NCI-H1436 (cell line): ENCODE data around the gene ACTR5.
"Not testable (repeated sequence)": the region's sequence is repeated elsewhere in the genome, so short reads cannot be mapped to it uniquely, and the experiment has no call there.

Source experiments
- DNase-seq: peaks from one replicate; lab custom pipeline; 2025; lab: John Stamatoyannopoulos, UW

The ACTR5 gene

GRCh38 chr20:38804682-38805501 is 56.6 kb downstream of the ACTR5 start:
- no peak for DNase-seq

GRCh38 chr20:38805502-38805957 is 57.3 kb downstream of the ACTR5 start, which contains the start of gene PPP1R16B:
Gene PPP1R16B (plus strand): TSS chr20:38805697. CDS start chr20:38835926, 30,229 bp downstream.
- no peak for DNase-seq

- no peak for DNase-seq
Observed at GRCh38 chr20:38805958-38806854, 57.9 kb downstream of the ACTR5 start.

- DNase-seq, result no peak
Observed at GRCh38 chr20:38806855-38807655, 58.8 kb downstream of the ACTR5 start.

- no peak for DNase-seq
Observed at GRCh38 chr20:38809942-38810341, 61.7 kb downstream of the ACTR5 start.

GRCh38 chr20:38810926-38811630 is 62.8 kb downstream of the ACTR5 start:
- no peak for DNase-seq

- no peak for DNase-seq
Observed at GRCh38 chr20:38811769-38812168, 63.5 kb downstream of the ACTR5 start.

- no peak for DNase-seq
Observed at GRCh38 chr20:38812182-38812581, 63.9 kb downstream of the ACTR5 start.

GRCh38 chr20:38812709-38813573 is 64.7 kb downstream of the ACTR5 start:
- no peak for DNase-seq

- not testable (repeated sequence) for DNase-seq
Observed at GRCh38 chr20:38813574-38813962, 65.3 kb downstream of the ACTR5 start.

GRCh38 chr20:38815446-38815845 is 67.2 kb downstream of the ACTR5 start:
- DNase-seq, result no peak

- no peak for DNase-seq
Observed at GRCh38 chr20:38818113-38819065, 70.1 kb downstream of the ACTR5 start.
